ENCODE data around the gene LRP1B.

Gene LRP1B

GRCh38 chr2:141598982-141599381, 531.8 kb downstream of the LRP1B start:
- TF ChIP-seq ZNF70 (CRISPR knock-in tag; IDR thresholded peaks at IDR 0.05) (no peak), PPARA (CRISPR knock-in tag; IDR thresholded peaks at IDR 0.05; ENCODE audit: borderline replicate concordance) (no peak), TOX (CRISPR knock-in tag; IDR thresholded peaks at IDR 0.05; ENCODE audit: borderline replicate concordance) (no peak), ZNF565 (CRISPR knock-in tag; conservative IDR thresholded peaks at IDR 0.05; ENCODE audit: low read depth) (no peak), POU6F1 (CRISPR knock-in tag; IDR thresholded peaks at IDR 0.05; ENCODE audit: borderline replicate concordance, low read depth) (no peak), BACH2 (CRISPR knock-in tag; IDR thresholded peaks at IDR 0.05; ENCODE audit: borderline replicate concordance) (no peak), RARB (CRISPR knock-in tag; IDR thresholded peaks at IDR 0.05) (no peak), ISL1 (CRISPR knock-in tag; IDR thresholded peaks at IDR 0.05) (no peak), SNAI2 (CRISPR knock-in tag; IDR thresholded peaks at IDR 0.05) (no peak), ZFP3 (CRISPR knock-in tag; IDR thresholded peaks at IDR 0.05) (no peak), OSR1 (CRISPR knock-in tag; IDR thresholded peaks at IDR 0.05) (no peak), ESRRG (CRISPR knock-in tag; IDR thresholded peaks at IDR 0.05) (no peak), ARNTL (CRISPR knock-in tag; IDR thresholded peaks at IDR 0.05; ENCODE audit: borderline replicate concordance, low read depth) (no peak), CREB5 (CRISPR knock-in tag; IDR thresholded peaks at IDR 0.05; ENCODE audit: low read depth) (no peak), CSDC2 (CRISPR knock-in tag; IDR thresholded peaks at IDR 0.05) (no peak), PATZ1 (CRISPR knock-in tag; IDR thresholded peaks at IDR 0.05; ENCODE audit: borderline replicate concordance) (no peak), ZNF8 (CRISPR knock-in tag; IDR thresholded peaks at IDR 0.05) (no peak)
- no peak for ATAC-seq

GRCh38 chr2:141595316-141595920, 535.4 kb downstream of the LRP1B start:
- no peak for ATAC-seq

More at GRCh38 chr2:141595316-141595920, 535.4 kb downstream of the LRP1B start:
- no peak for TF ChIP-seq GLIS3 (CRISPR knock-in tag; IDR thresholded peaks at IDR 0.05)
- TF ChIP-seq PATZ1 (CRISPR knock-in tag; IDR thresholded peaks at IDR 0.05; ENCODE audit: borderline replicate concordance) = no peak
- TF ChIP-seq TSHZ2 (CRISPR knock-in tag; IDR thresholded peaks at IDR 0.05) = no peak
- TF ChIP-seq ZFP30 (CRISPR knock-in tag; IDR thresholded peaks at IDR 0.05) = no peak
- TF ChIP-seq CREB5 (CRISPR knock-in tag; IDR thresholded peaks at IDR 0.05; ENCODE audit: low read depth) = no peak
- no peak for TF ChIP-seq ESRRG (CRISPR knock-in tag; IDR thresholded peaks at IDR 0.05)
- no peak for TF ChIP-seq ZC3H10 (CRISPR knock-in tag; IDR thresholded peaks at IDR 0.05)
- TF ChIP-seq CSDC2 (CRISPR knock-in tag; IDR thresholded peaks at IDR 0.05) = no peak
- TF ChIP-seq ISL1 (CRISPR knock-in tag; IDR thresholded peaks at IDR 0.05) = no peak
- TF ChIP-seq TOX (CRISPR knock-in tag; IDR thresholded peaks at IDR 0.05; ENCODE audit: borderline replicate concordance) = no peak
- TF ChIP-seq SNAI2 (CRISPR knock-in tag; IDR thresholded peaks at IDR 0.05) = no peak
- TF ChIP-seq ZNF70 (CRISPR knock-in tag; IDR thresholded peaks at IDR 0.05) = no peak
- no peak for TF ChIP-seq ZFP3 (CRISPR knock-in tag; IDR thresholded peaks at IDR 0.05)
- TF ChIP-seq TCF4 (CRISPR knock-in tag; IDR thresholded peaks at IDR 0.05; ENCODE audit: borderline replicate concordance) = no peak
- TF ChIP-seq POU6F1 (CRISPR knock-in tag; IDR thresholded peaks at IDR 0.05; ENCODE audit: borderline replicate concordance, low read depth) = no peak

All from SK-N-SH treated with all-trans-retinoic acid at 6 μM for 48 hours (cell line).